Testis (tissue), 2 donors: ENCODE measurements around the gene FBXO48.

Experiments used
- CTCF ChIP-seq, 3 experiments: fragments of 450-650 bp in 2 of 3; fragments of 200-600 bp in 1 of 3; sonication (generic) in 1 of 3; IDR thresholded peaks; one replicate each; pipeline ENCODE4 v1.5.1; 2016 to 2019; ENCODE audit warnings: antibody characterized with exemption in 3 of 3, mild to moderate bottlenecking in 2 of 3, moderate library complexity in 1 of 3
- POLR2A ChIP-seq: fragments of 450-650 bp; IDR thresholded peaks from one replicate; pipeline ENCODE4 v1.6.1; 2017; ENCODE audit warnings: antibody characterized with exemption, mild to moderate bottlenecking, moderate library complexity

DNA sequence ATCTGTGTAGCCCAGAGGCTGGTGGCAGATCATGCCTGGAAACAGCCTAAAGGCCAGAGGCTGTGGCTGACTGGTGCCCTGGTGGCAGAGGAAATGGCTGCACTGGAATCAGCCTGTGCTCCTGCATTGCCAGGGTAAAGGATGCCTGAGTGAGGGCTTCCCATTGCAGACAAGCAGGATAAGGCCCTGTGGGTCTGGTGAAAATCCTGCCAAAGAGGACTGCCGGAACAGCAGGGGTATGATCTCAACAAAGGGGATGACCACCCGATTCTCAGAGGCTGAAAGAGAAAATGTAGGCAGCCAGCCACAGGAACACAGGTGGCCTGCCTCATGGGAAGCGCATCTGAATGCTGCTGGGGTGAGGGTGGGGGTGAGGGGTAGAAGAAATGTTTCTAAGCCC is 48.2 kb downstream of the FBXO48 start:
- TF ChIP-seq CTCF (IDR thresholded peaks at IDR 0.05) (no peak), POLR2A (no peak)
